ENCODE measurements around the gene SIMC1. TPM values are rescaled to one million over a fixed set of nuclear protein-coding genes. Genes with fewer than 3 reads are reported as not detected.

Gene SIMC1
- total and polyA plus RNA-seq, 2 of the 4 experiments (the other 2 are of a cell fraction), result 8.2 to 11.7 TPM

DNA sequence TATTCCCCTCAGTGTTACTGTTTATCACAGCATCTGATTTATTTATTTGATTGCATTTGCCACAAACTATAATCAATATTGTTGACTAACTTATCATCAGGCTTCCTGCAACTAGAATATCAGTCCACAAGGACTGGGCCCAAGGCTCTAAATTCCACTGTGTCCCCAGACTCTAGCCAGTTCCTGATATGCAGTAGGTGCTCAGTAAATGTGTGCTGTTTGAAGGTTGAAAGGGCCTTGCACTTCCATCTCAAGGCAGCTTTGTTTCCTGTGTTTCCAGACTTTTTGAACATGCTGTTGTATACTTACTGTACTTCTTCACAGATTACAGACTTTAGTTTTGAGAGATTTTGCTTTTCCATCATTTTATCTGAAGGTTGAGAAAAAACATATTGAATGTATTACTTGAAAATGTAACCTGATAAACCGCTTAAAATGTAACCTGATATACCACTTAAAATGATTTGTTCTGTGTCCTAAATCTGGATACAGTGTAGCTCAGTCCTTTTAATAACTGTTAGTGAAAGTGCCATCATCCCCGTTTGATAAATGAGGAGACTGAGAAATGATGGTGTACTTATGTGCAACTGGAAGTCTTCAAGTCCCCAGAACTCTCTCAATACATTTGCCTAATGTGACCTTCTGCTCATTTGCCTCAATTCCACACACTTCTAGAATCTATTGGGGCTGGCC lies 104.7 kb downstream of the SIMC1 start:
- Histone ChIP-seq H3K4me3 (ENCODE audit: insufficient read depth, low read depth, low read length) (no peak overlapping the region), H2BK120ac (ENCODE audit: low read depth, low read length) (no peak overlapping the region), H2AFZ (replicated peaks; ENCODE audit: low read length, poor library complexity) (no peak overlapping the region), H3K27me3 (ENCODE audit: control insufficient read depth, insufficient read depth, low read length) (no peaks in the 10 kb centered on the region), H3K9me3 (ENCODE audit: control insufficient read depth, insufficient read depth, low read length) (no peaks in the 10 kb centered on the region), H3K79me1 (ENCODE audit: low read depth in 1 of 2, low read length in 2 of 2) (no peaks in the 10 kb centered on the region; a peak in 1 of 4 replicates), H3K14ac (replicated peaks; ENCODE audit: low read depth, low read length) (no peak overlapping the region), H3K18ac (ENCODE audit: low read depth, low read length) (no peak overlapping the region), H4K8ac (ENCODE audit: low read depth in 2 of 2, low read length in 2 of 2) (no peak overlapping the region), H3K56ac (ENCODE audit: extremely low read depth, insufficient read depth, low read length) (no peak overlapping the region), H4K91ac (ENCODE audit: insufficient read depth, low read depth, low read length) (no peak overlapping the region), H3K9me1 (ENCODE audit: insufficient read depth, low read length) (no peaks in the 10 kb centered on the region), H3K36me3 (ENCODE audit: control insufficient read depth, insufficient read depth, low read length) (peaks cover 34% of the 10 kb centered on the region), H3K27ac (ENCODE audit: insufficient read depth, low read length) (no peak overlapping the region), H4K20me1 (ENCODE audit: insufficient read depth, low read length) (no peaks in the 10 kb centered on the region), H2BK15ac (ENCODE audit: low read depth, low read length) (no peak overlapping the region), H3K9ac (ENCODE audit: low read depth, low read length) (no peak overlapping the region), H3K4me2 (ENCODE audit: low read depth, low read length) (no peak overlapping the region), H3K23ac (ENCODE audit: low read depth, low read length) (no peak overlapping the region), H3K4ac (ENCODE audit: low read depth, low read length) (no peak overlapping the region), H2AK5ac (ENCODE audit: low read depth, low read length) (no peak overlapping the region), H2AK9ac (replicated peaks; ENCODE audit: low read depth, low read length, poor library complexity) (no peak overlapping the region), H2BK20ac (ENCODE audit: low read depth, low read length) (no peak overlapping the region), H3K4me1 (ENCODE audit: control insufficient read depth, insufficient read depth, low read length) (no peaks in the 10 kb centered on the region), H2BK5ac (ENCODE audit: low read depth, low read length, poor library complexity, severe bottlenecking) (no peak overlapping the region), H4K5ac (ENCODE audit: low read depth, low read length) (no peak overlapping the region)
- no peak for TF ChIP-seq NFE2L2 (IDR thresholded peaks at IDR 0.05; ENCODE audit: low read depth, low read length)
- TF ChIP-seq MAFK (IDR thresholded peaks at IDR 0.05; ENCODE audit: low read depth, low read length), result no peak
- TF ChIP-seq, protein P1, sequence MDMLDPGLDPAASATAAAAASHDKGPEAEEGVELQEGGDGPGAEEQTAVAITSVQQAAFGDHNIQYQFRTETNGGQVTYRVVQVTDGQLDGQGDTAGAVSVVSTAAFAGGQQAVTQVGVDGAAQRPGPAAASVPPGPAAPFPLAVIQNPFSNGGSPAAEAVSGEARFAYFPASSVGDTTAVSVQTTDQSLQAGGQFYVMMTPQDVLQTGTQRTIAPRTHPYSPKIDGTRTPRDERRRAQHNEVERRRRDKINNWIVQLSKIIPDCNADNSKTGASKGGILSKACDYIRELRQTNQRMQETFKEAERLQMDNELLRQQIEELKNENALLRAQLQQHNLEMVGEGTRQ (IDR thresholded peaks at IDR 0.05; ENCODE audit: low read depth, low read length), result no peak
- no peak for TF ChIP-seq RFX5 (IDR thresholded peaks at IDR 0.05; ENCODE audit: low read depth, low read length)
- no peak for TF ChIP-seq CHD1 (IDR thresholded peaks at IDR 0.05; ENCODE audit: low read depth, low read length)
- TF ChIP-seq, protein P2, sequence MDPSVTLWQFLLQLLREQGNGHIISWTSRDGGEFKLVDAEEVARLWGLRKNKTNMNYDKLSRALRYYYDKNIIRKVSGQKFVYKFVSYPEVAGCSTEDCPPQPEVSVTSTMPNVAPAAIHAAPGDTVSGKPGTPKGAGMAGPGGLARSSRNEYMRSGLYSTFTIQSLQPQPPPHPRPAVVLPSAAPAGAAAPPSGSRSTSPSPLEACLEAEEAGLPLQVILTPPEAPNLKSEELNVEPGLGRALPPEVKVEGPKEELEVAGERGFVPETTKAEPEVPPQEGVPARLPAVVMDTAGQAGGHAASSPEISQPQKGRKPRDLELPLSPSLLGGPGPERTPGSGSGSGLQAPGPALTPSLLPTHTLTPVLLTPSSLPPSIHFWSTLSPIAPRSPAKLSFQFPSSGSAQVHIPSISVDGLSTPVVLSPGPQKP (IDR thresholded peaks at IDR 0.05; ENCODE audit: borderline replicate concordance, low read depth, low read length), result no peak
- TF ChIP-seq POLR2A (IDR thresholded peaks at IDR 0.05; ENCODE audit: low read depth, low read length), result no peak
- TF ChIP-seq CEBPB (IDR thresholded peaks at IDR 0.05; ENCODE audit: low read depth, low read length), result no peak
- TF ChIP-seq SMC3 (IDR thresholded peaks at IDR 0.05; ENCODE audit: low read depth, low read length), result no peak
- no peak for TF ChIP-seq RAD21 (IDR thresholded peaks at IDR 0.05; ENCODE audit: low read length)
- no peak for TF ChIP-seq FOS (IDR thresholded peaks at IDR 0.05; ENCODE audit: low read depth, low read length)
- TF ChIP-seq, protein P3, sequence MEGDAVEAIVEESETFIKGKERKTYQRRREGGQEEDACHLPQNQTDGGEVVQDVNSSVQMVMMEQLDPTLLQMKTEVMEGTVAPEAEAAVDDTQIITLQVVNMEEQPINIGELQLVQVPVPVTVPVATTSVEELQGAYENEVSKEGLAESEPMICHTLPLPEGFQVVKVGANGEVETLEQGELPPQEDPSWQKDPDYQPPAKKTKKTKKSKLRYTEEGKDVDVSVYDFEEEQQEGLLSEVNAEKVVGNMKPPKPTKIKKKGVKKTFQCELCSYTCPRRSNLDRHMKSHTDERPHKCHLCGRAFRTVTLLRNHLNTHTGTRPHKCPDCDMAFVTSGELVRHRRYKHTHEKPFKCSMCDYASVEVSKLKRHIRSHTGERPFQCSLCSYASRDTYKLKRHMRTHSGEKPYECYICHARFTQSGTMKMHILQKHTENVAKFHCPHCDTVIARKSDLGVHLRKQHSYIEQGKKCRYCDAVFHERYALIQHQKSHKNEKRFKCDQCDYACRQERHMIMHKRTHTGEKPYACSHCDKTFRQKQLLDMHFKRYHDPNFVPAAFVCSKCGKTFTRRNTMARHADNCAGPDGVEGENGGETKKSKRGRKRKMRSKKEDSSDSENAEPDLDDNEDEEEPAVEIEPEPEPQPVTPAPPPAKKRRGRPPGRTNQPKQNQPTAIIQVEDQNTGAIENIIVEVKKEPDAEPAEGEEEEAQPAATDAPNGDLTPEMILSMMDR (conservative IDR thresholded peaks at IDR 0.05; ENCODE audit: low read depth, low read length), result no peak
- TF ChIP-seq BHLHE40 (IDR thresholded peaks at IDR 0.05; ENCODE audit: low read depth, low read length), result no peak
- no peak for TF ChIP-seq MAZ (IDR thresholded peaks at IDR 0.05; ENCODE audit: borderline replicate concordance, low read depth, low read length)
- no peak for TF ChIP-seq MXI1 (IDR thresholded peaks at IDR 0.05; ENCODE audit: borderline replicate concordance, low read depth, low read length)
- TF ChIP-seq RCOR1 (IDR thresholded peaks at IDR 0.05; ENCODE audit: insufficient replicate concordance, low read length), result no peak
- CTCF ChIA-PET, result interaction anchor here (0.5 kb wide), 1 partner anchor 11 kb away, joined by 4 read pairs; no protein-coding TSS in a partner anchor
- in situ Hi-C loops (cut with MboI; ENCODE audit: low sequenced_read_pairs) (loop anchor here (25.0 kb wide), 1 partner anchor 606 kb away; no protein-coding TSS in a partner anchor), dilution Hi-C loops (cut with HindIII; ENCODE audit: low sequenced_read_pairs, unreplicated experiment) (no loop called here), intact Hi-C loops (cut with micrococcal nuclease) (no loop called here)
- no TSS peak for BruUV-seq (replicated peaks)
- POLR2A ChIA-PET (ENCODE audit: unreplicated experiment), result interaction anchor here (0.5 kb wide), 1 partner anchor 201 kb away, joined by 8 read pairs; no protein-coding TSS in a partner anchor
- ATAC-seq (ENCODE audit: low read depth) (no peak), DNase-seq (no peak)
- WGBS, 2 experiments (ENCODE audit: extremely low coverage in 2 of 2, insufficient read length in 1 of 2), result no CpG with 5 or more reads among the region's 2 CpGs

All from IMR-90 (cell line).